Measurements from ENCODE around the gene NEBL. TPM values are rescaled to one million over a fixed set of nuclear protein-coding genes. Genes with fewer than 3 reads are reported as not detected.

Gene NEBL
- total RNA-seq, 1 experiment from 2014 or later = 55.2 TPM

GRCh38 chr10:20936396-20936795, 39.3 kb upstream of the NEBL start:
- POLR2A ChIA-PET = no interaction called here
- H3K27ac Mint-ChIP-seq (ENCODE audit: unreplicated experiment) = no peak overlapping the region
- Histone ChIP-seq H3K9me3 (no peaks in the 10 kb centered on the region), H3K27me3 (replicated peaks; ENCODE audit: control insufficient read depth, insufficient read depth, low read length) (no peaks in the 10 kb centered on the region), H3K36me3 (ENCODE audit: control insufficient read depth, insufficient read depth, low read length) (no peaks in the 10 kb centered on the region), H3K4me3 (ENCODE audit: low read depth, low read length) (no peak overlapping the region), H3K4me1 (no peaks in the 10 kb centered on the region)
- no peak for DNase-seq
- CTCF ChIA-PET = no interaction called here
- peaks cover 5% of the 10 kb centered on the region for H3K36me3 Mint-ChIP-seq (ENCODE audit: insufficient read depth, unreplicated experiment)
- no peak overlapping the region for H3K4me3 Mint-ChIP-seq (ENCODE audit: unreplicated experiment)
- BruUV-seq (replicated peaks) = no TSS peak
- H3K4me1 Mint-ChIP-seq (ENCODE audit: low read depth, unreplicated experiment) = no peaks in the 10 kb centered on the region
- TF ChIP-seq CTCF (IDR thresholded peaks at IDR 0.05; ENCODE audit: insufficient read depth in 1 of 2, low read depth in 1 of 2, low read length in 1 of 2, severe bottlenecking in 1 of 2, unreplicated experiment in 1 of 2) = no peak
- intact Hi-C loops (cut with micrococcal nuclease; ENCODE audit: unreplicated experiment) = no loop called here
- H3K27me3 Mint-ChIP-seq (ENCODE audit: insufficient read depth, unreplicated experiment) = no peaks in the 10 kb centered on the region
- peaks cover 27% of the 10 kb centered on the region for H3K9me3 Mint-ChIP-seq (ENCODE audit: unreplicated experiment)

GRCh38 chr10:20935931-20936330, 38.8 kb upstream of the NEBL start:
- POLR2A ChIA-PET = no interaction called here
- TF ChIP-seq CTCF (IDR thresholded peaks at IDR 0.05; ENCODE audit: insufficient read depth in 1 of 2, low read depth in 1 of 2, low read length in 1 of 2, severe bottlenecking in 1 of 2, unreplicated experiment in 1 of 2) = no peak
- H3K4me1 ChIP-seq = no peaks in the 10 kb centered on the region
- H3K27me3 ChIP-seq (replicated peaks; ENCODE audit: control insufficient read depth, insufficient read depth, low read length) = no peaks in the 10 kb centered on the region
- peaks cover 27% of the 10 kb centered on the region for H3K9me3 Mint-ChIP-seq (ENCODE audit: unreplicated experiment)
- CTCF ChIA-PET = no interaction called here
- no peak overlapping the region for H3K27ac Mint-ChIP-seq (ENCODE audit: unreplicated experiment)
- intact Hi-C loops (cut with micrococcal nuclease; ENCODE audit: unreplicated experiment) = no loop called here
- H3K4me3 ChIP-seq (ENCODE audit: low read depth, low read length) = no peak overlapping the region
- peaks cover 5% of the 10 kb centered on the region for H3K36me3 Mint-ChIP-seq (ENCODE audit: insufficient read depth, unreplicated experiment)
- no peaks in the 10 kb centered on the region for H3K9me3 ChIP-seq
- H3K27me3 Mint-ChIP-seq (ENCODE audit: insufficient read depth, unreplicated experiment) = no peaks in the 10 kb centered on the region
- no peak for DNase-seq
- H3K4me1 Mint-ChIP-seq (ENCODE audit: low read depth, unreplicated experiment) = no peaks in the 10 kb centered on the region
- no peak overlapping the region for H3K4me3 Mint-ChIP-seq (ENCODE audit: unreplicated experiment)
- no TSS peak for BruUV-seq (replicated peaks)
- H3K36me3 ChIP-seq (ENCODE audit: control insufficient read depth, insufficient read depth, low read length) = no peaks in the 10 kb centered on the region

GRCh38 chr10:20935301-20935700, 38.2 kb upstream of the NEBL start:
- CTCF ChIA-PET = no interaction called here
- Mint-ChIP-seq H3K36me3 (ENCODE audit: insufficient read depth, unreplicated experiment) (peaks cover 5% of the 10 kb centered on the region), H3K4me3 (ENCODE audit: unreplicated experiment) (no peak overlapping the region), H3K9me3 (ENCODE audit: unreplicated experiment) (peaks cover 27% of the 10 kb centered on the region), H3K27ac (ENCODE audit: unreplicated experiment) (no peak overlapping the region), H3K27me3 (ENCODE audit: insufficient read depth, unreplicated experiment) (no peaks in the 10 kb centered on the region), H3K4me1 (ENCODE audit: low read depth, unreplicated experiment) (no peaks in the 10 kb centered on the region)
- no peaks in the 10 kb centered on the region for H3K36me3 ChIP-seq (ENCODE audit: control insufficient read depth, insufficient read depth, low read length)
- TF ChIP-seq CTCF (IDR thresholded peaks at IDR 0.05; ENCODE audit: insufficient read depth in 1 of 2, low read depth in 1 of 2, low read length in 1 of 2, severe bottlenecking in 1 of 2, unreplicated experiment in 1 of 2) = no peak
- no peak for DNase-seq
- intact Hi-C loops (cut with micrococcal nuclease; ENCODE audit: unreplicated experiment) = no loop called here
- H3K4me3 ChIP-seq (ENCODE audit: low read depth, low read length) = no peak overlapping the region
- no peaks in the 10 kb centered on the region for H3K27me3 ChIP-seq (replicated peaks; ENCODE audit: control insufficient read depth, insufficient read depth, low read length)
- BruUV-seq (replicated peaks) = no TSS peak
- no peaks in the 10 kb centered on the region for H3K9me3 ChIP-seq
- H3K4me1 ChIP-seq = no peaks in the 10 kb centered on the region
- POLR2A ChIA-PET = no interaction called here

All from Caco-2 (cell line).